ENCODE measurements around the gene IFT27.

The IFT27 gene

GRCh38 chr22:36796552-36797175, 20.7 kb upstream of the IFT27 start:
- DNase-seq = no peak

GRCh38 chr22:36795633-36796032, 19.7 kb upstream of the IFT27 start:
- no peak for DNase-seq

- DNase-seq = peak in 1 of 2 donors; percentile 16
Observed at GRCh38 chr22:36790648-36791047, 14.7 kb upstream of the IFT27 start.

- DNase-seq = no peak
Observed at GRCh38 chr22:36787204-36787988, 11.5 kb upstream of the IFT27 start.

GRCh38 chr22:36783743-36784142, 7.8 kb upstream of the IFT27 start:
- no peak for DNase-seq

GRCh38 chr22:36781656-36782627, 6.0 kb upstream of the IFT27 start:
- DNase-seq = peak; percentile 73 to 89

- no peak for DNase-seq
Observed at GRCh38 chr22:36778020-36778419, 2.1 kb upstream of the IFT27 start.

- DNase-seq = no peak
Observed at GRCh38 chr22:36776722-36777121, 803 bp upstream of the IFT27 start.

GRCh38 chr22:36775586-36775963, 344 bp downstream of the IFT27 start:
- no peak for DNase-seq

GRCh38 chr22:36773935-36774334, 2.0 kb downstream of the IFT27 start:
- peak in 1 of 2 donors; percentile 4 for DNase-seq

GRCh38 chr22:36772451-36772850, 3.5 kb downstream of the IFT27 start:
- DNase-seq = no peak

GRCh38 chr22:36771356-36772063, 4.4 kb downstream of the IFT27 start:
- no peak for DNase-seq

GRCh38 chr22:36770513-36771231, 5.2 kb downstream of the IFT27 start:
- DNase-seq = peak in 1 of 2 donors; percentile 59

- DNase-seq = no peak
Observed at GRCh38 chr22:36769541-36770512, 6.1 kb downstream of the IFT27 start.

- no peak for DNase-seq
Observed at GRCh38 chr22:36768616-36769015, 7.3 kb downstream of the IFT27 start.

GRCh38 chr22:36768141-36768540, 7.8 kb downstream of the IFT27 start:
- no peak for DNase-seq

GRCh38 chr22:36767035-36767775, 8.7 kb downstream of the IFT27 start:
- no peak for DNase-seq

GRCh38 chr22:36765943-36766450, 9.9 kb downstream of the IFT27 start:
- no peak for DNase-seq

- no peak for DNase-seq
Observed at GRCh38 chr22:36765131-36765942, 10.6 kb downstream of the IFT27 start.

Data from bone marrow (tissue), 2 donors.